ENCODE results near the gene MED8.

DNA sequence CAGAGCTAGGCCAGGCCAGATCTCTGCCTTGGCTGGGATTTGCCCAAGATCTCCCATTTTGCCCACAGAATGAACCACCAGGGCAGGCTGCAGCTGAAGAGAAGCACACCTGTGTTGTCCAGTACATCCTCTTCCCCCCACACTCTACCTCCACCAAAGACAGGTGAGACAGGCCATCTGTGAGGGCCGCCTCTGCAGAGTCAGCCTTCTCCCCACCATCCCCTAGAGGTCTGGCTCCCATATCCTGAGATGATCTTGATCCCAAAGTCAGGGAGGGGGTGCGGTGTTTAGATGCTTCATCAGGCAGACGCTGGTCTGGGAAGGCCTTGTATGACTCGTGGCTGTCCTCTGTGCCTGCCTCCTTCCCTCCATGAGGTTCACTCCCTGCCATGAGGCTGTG is 35.4 kb upstream of the MED8 start:
- TF ChIP-seq, protein P1, sequence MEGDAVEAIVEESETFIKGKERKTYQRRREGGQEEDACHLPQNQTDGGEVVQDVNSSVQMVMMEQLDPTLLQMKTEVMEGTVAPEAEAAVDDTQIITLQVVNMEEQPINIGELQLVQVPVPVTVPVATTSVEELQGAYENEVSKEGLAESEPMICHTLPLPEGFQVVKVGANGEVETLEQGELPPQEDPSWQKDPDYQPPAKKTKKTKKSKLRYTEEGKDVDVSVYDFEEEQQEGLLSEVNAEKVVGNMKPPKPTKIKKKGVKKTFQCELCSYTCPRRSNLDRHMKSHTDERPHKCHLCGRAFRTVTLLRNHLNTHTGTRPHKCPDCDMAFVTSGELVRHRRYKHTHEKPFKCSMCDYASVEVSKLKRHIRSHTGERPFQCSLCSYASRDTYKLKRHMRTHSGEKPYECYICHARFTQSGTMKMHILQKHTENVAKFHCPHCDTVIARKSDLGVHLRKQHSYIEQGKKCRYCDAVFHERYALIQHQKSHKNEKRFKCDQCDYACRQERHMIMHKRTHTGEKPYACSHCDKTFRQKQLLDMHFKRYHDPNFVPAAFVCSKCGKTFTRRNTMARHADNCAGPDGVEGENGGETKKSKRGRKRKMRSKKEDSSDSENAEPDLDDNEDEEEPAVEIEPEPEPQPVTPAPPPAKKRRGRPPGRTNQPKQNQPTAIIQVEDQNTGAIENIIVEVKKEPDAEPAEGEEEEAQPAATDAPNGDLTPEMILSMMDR (IDR thresholded peaks at IDR 0.05): no peak
- TF ChIP-seq POLR2A (IDR thresholded peaks at IDR 0.05): no peak

All from lower leg skin (tissue), 3 donors.